IMR-90 (cell line): ENCODE results near the gene EIF4A3.

ENCODE experiments used
- CEBPB ChIP-seq: IDR thresholded peaks from 2 replicates; pipeline ENCODE4 v1.6.1; 2012; ENCODE audit warnings: low read depth, low read length, improper control_type of control experiment
- FOS ChIP-seq: fragments of 150-350 bp; IDR thresholded peaks from 2 replicates; pipeline ENCODE4 v1.6.1; 2016; ENCODE audit warnings: low read depth, low read length
- MAFK ChIP-seq: IDR thresholded peaks from 2 replicates; pipeline ENCODE4 v1.6.1; 2012; ENCODE audit warnings: low read depth, low read length, improper control_type of control experiment
- MAZ ChIP-seq: IDR thresholded peaks from 2 replicates; pipeline ENCODE4 v1.6.1; 2012; ENCODE audit warnings: low read depth, mild to moderate bottlenecking, low read length, improper control_type of control experiment, moderate library complexity, borderline replicate concordance
- MXI1 ChIP-seq: IDR thresholded peaks from 2 replicates; pipeline ENCODE4 v1.6.1; 2012; ENCODE audit warnings: low read depth, mild to moderate bottlenecking, low read length, moderate library complexity, borderline replicate concordance
- NFE2L2 ChIP-seq: fragments of 150-350 bp; IDR thresholded peaks from 2 replicates; pipeline ENCODE4 v1.6.1; 2016; ENCODE audit warnings: low read depth, mild to moderate bottlenecking, low read length
- POLR2A ChIP-seq: IDR thresholded peaks from 2 replicates; pipeline ENCODE4 v1.6.1; 2012; ENCODE audit warnings: mild to moderate bottlenecking, low read depth, low read length
- RAD21 ChIP-seq: IDR thresholded peaks from 2 replicates; pipeline ENCODE4 v1.6.1; 2012; ENCODE audit warnings: low read length, improper control_type of control experiment
- RCOR1 ChIP-seq: IDR thresholded peaks from 2 replicates; pipeline ENCODE4 v1.6.1; 2012; ENCODE audit warnings: mild to moderate bottlenecking, low read length, improper control_type of control experiment; ENCODE audit not compliant: insufficient replicate concordance
- RFX5 ChIP-seq: IDR thresholded peaks from 2 replicates; pipeline ENCODE4 v1.8.0; 2012; ENCODE audit warnings: low read depth, mild to moderate bottlenecking, low read length, moderate library complexity
- SMC3 ChIP-seq: fragments of 150-350 bp; IDR thresholded peaks from 2 replicates; pipeline ENCODE4 v1.6.1; 2016; ENCODE audit warnings: low read depth, mild to moderate bottlenecking, antibody characterized with exemption, low read length, moderate library complexity
- TF ChIP-seq, protein P1 (sequence below): conservative IDR thresholded peaks from 2 replicates; pipeline ENCODE4 v1.5.1; 2012; ENCODE audit warnings: mild to moderate bottlenecking, low read depth, low read length, improper control_type of control experiment
- TF ChIP-seq, protein P2 (sequence below): fragments of 150-350 bp; IDR thresholded peaks from 2 replicates; pipeline ENCODE4 v1.6.1; 2017; ENCODE audit warnings: mild to moderate bottlenecking, antibody characterized with exemption, low read length, low read depth
- TF ChIP-seq, protein P3 (sequence below): fragments of 150-350 bp; IDR thresholded peaks from 2 replicates; pipeline ENCODE4 v1.6.1; 2016; ENCODE audit warnings: low read depth, mild to moderate bottlenecking, low read length, moderate library complexity, borderline replicate concordance

GRCh38 chr17:80109066-80109660, 37.8 kb downstream of the EIF4A3 start:
- TF ChIP-seq, protein P1, sequence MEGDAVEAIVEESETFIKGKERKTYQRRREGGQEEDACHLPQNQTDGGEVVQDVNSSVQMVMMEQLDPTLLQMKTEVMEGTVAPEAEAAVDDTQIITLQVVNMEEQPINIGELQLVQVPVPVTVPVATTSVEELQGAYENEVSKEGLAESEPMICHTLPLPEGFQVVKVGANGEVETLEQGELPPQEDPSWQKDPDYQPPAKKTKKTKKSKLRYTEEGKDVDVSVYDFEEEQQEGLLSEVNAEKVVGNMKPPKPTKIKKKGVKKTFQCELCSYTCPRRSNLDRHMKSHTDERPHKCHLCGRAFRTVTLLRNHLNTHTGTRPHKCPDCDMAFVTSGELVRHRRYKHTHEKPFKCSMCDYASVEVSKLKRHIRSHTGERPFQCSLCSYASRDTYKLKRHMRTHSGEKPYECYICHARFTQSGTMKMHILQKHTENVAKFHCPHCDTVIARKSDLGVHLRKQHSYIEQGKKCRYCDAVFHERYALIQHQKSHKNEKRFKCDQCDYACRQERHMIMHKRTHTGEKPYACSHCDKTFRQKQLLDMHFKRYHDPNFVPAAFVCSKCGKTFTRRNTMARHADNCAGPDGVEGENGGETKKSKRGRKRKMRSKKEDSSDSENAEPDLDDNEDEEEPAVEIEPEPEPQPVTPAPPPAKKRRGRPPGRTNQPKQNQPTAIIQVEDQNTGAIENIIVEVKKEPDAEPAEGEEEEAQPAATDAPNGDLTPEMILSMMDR, result no peak
- TF ChIP-seq RFX5 (no peak), POLR2A (no peak), MAFK (no peak), CEBPB (no peak), NFE2L2 (no peak), RAD21 (no peak), MAZ (no peak), FOS (no peak), SMC3 (no peak), MXI1 (no peak), RCOR1 (no peak)
- TF ChIP-seq, protein P2, sequence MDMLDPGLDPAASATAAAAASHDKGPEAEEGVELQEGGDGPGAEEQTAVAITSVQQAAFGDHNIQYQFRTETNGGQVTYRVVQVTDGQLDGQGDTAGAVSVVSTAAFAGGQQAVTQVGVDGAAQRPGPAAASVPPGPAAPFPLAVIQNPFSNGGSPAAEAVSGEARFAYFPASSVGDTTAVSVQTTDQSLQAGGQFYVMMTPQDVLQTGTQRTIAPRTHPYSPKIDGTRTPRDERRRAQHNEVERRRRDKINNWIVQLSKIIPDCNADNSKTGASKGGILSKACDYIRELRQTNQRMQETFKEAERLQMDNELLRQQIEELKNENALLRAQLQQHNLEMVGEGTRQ, result no peak
- TF ChIP-seq, protein P3, sequence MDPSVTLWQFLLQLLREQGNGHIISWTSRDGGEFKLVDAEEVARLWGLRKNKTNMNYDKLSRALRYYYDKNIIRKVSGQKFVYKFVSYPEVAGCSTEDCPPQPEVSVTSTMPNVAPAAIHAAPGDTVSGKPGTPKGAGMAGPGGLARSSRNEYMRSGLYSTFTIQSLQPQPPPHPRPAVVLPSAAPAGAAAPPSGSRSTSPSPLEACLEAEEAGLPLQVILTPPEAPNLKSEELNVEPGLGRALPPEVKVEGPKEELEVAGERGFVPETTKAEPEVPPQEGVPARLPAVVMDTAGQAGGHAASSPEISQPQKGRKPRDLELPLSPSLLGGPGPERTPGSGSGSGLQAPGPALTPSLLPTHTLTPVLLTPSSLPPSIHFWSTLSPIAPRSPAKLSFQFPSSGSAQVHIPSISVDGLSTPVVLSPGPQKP, result no peak
